HG02884 (cell line): Measurements from ENCODE around the gene PNMA8C.

Experiments used
- ATAC-seq: cut with Tn5 transposase; IDR thresholded peaks from one replicate; pipeline ENCODE4 v1.9.1; 2021; ENCODE audit warnings: mild to moderate bottlenecking, moderate library complexity; ENCODE audit not compliant: unreplicated experiment

PNMA8C gene

GRCh38 chr19:46428239-46429135, at the start of gene PNMA8C:
Gene PNMA8C (minus strand): TSS chr19:46428936. CDS start chr19:46428359, 577 bp downstream.
- no peak for ATAC-seq

- ATAC-seq: no peak
These were observed 47.2 kb upstream of the PNMA8C start for GRCh38 chr19:46475986-46476385.

DNA sequence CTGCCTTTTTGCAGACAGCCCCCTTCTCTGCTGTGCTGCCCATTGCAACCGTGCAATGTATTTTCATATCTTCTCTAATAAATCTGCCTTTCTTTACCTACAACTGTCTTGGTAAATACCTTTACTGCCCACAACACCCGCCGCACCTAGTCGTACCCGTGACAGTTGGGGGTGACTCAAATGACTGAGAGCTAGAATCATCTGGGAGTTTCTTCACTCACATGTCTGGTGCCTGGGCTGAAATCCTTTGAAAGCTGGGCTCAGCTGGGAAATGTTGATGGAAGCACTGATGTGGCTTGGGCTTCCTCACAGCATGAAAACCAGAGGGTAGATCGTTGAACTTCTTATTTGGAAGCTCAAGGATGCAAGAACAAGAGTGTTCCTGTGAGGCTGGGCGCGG, 45.5 kb upstream of the PNMA8C start:
- ATAC-seq: no peak

DNA sequence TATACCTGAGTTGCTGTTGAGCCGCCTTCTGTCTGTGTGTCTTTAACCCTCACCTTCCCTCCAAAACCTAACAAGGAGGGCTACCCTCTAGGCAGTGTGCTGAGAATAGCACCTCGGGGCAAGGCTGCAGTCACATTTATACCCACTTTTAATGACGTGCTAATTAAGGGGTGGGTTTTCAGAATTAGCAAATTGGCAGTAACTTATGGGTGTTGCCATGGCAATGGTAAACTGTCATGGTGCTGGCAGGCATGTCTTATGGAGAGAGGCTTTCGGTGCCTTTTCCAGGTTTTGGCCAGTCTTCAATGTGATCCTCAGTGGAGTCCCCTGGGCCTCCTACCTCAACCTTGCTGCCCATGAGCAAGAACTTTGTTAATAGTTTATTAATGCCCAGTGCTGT, 43.9 kb upstream of the PNMA8C start:
- no peak for ATAC-seq

GRCh38 chr19:46471811-46472543, 43.2 kb upstream of the PNMA8C start:
- no peak for ATAC-seq

DNA sequence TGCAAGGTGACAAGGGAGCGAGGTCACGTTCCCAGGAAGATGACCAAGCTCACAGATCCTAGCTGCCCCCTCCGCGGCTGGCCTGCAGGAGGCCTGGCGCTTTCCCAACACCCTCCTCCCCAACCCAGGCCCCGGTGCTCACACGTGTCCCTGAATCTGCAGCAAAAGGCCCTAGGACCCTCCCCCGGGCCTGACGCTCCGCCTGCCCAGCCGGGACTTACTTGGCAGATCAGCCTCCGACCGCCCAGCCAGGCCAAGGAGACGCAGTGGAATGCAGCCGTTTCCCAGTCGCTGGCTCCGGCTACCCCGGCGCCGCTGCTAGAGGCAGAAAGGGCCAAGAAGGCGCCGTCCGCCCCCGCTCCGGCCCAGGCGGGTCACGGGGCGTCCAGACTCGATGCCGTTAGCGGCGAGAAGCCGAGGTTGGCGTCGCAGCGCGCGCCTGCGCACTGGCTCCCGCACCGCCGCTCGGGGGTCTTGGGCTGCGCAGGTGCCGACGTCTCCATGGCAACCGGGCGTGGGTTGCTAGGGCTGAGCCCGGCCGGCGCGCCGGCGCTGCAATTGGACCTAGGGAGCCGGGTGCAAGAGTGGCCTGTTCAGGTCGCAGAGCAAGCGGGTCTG, 42.5 kb upstream of the PNMA8C start, which contains the start of gene PNMA8A:
Gene PNMA8A, minus strand, starts transcription at position 448 of the 618 bp plus-strand sequence. CDS start 528 bp downstream, outside the sequence.
- ATAC-seq: no peak

GRCh38 chr19:46470376-46470775, 41.6 kb upstream of the PNMA8C start:
- no peak for ATAC-seq

DNA sequence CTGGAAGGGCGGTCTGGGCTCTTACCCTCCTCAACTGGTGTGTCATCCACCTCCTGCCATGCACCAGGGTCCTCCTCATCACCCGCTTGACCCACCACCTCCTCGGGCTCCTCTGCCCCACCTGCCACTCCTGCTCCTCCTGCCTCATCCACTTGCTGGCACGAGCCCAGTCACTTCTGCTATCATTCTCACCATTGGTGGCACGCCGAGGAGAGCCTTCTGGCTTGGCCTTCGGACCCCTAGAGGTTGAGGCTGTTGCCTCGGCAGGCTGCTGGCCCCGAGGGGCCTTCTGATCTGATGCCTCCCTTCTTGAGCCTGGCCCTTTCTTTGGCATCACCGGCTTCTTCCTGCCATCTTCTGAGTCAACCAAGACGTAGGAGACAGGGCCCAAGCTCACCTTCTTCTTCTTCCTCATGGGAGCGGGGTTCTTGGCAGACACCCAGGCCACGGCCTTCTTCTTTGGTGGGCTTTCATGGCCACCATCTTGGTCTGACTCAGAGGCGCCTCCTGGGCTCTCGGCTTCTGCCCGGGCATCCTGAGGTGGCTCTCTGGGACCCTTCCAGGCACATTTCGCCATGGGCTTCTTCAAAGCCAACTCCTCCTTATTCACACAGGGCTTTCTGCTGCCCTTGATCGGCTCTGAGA, 40.9 kb upstream of the PNMA8C start:
- ATAC-seq: no peak

DNA sequence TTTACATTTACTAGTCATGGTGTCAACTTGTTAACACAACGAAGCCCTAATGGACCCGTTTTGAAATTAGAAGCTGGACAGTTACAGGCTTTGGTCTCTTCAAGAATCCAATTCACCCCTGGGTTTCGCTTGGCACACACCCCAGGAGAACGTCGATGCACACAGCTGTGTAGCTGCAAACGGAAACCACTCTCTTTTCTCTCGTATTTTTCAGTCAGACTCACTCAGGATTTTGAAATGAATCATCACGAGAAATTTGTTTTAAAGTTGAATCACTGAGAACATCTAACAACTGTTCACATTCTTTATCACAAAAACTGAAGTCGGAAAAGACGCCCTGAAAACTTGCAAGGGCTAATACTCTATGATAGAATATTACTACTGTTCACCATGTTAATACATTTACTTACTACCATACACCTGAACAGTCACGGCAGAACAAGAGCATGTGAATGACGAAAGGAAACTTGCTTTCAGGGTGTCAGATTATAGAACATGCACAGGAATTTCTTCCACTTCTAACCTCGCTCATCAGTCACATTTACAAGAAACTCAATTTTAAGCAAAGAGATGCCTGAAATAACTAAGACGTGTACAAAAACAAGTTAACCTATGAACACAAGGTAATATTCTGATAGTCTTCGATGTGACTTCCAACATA, 37.9 kb upstream of the PNMA8C start:
- no peak for ATAC-seq

- ATAC-seq: no peak
These were observed 34.8 kb upstream of the PNMA8C start for GRCh38 chr19:46463516-46463915.

- no peak for ATAC-seq
These were observed 32.8 kb upstream of the PNMA8C start for GRCh38 chr19:46461537-46461936.

DNA sequence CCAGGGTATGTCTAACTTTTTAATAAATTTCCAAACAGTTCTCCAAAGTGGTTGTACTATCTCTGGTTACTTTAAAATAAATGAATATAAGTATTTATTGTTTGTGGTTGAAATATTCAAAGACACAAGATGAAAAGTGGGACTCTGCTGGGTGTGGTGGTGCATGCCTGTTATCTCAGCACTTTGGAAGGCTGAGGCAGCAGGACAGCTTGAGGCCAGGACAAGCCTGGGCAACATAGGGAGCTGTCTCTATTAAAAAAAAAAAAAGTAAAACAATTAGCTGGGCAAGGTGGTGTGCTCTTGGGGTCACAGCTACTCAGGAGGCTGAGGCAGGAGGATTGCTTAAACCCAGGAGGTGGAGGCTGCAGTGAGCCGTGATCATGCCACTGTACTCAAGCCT, 32.2 kb upstream of the PNMA8C start:
- no peak for ATAC-seq

GRCh38 chr19:46460055-46460454, 31.3 kb upstream of the PNMA8C start:
- ATAC-seq: no peak

GRCh38 chr19:46456930-46457329, 28.2 kb upstream of the PNMA8C start:
- no peak for ATAC-seq

GRCh38 chr19:46454244-46454643, 25.5 kb upstream of the PNMA8C start:
- no peak for ATAC-seq

- no peak for ATAC-seq
These were observed 24.9 kb upstream of the PNMA8C start for GRCh38 chr19:46453661-46454060.

DNA sequence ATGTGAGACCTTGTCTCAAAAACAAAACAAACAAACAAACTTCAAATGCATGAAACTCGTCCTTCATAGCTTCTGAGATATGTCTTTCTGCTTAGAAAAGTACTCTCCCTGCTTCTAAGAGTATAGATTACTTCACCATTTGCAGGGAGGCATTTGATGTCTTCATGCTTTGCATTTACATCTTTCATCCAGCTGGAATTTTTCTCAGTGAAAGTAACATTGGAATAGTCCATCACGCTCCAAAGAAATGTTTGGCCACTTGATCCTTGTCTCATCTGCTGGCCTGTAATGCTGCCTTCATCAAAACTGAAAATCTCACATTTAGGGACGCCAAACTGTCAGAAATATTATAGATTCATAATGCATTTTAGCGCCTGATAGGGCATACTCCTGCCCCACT, 23.4 kb upstream of the PNMA8C start:
- no peak for ATAC-seq

- ATAC-seq: no peak
These were observed 22.6 kb upstream of the PNMA8C start for GRCh38 chr19:46451352-46451751.

- ATAC-seq: no peak
These were observed 22.0 kb upstream of the PNMA8C start for GRCh38 chr19:46450737-46451136.

GRCh38 chr19:46449228-46449627, 20.5 kb upstream of the PNMA8C start:
- no peak for ATAC-seq
